NCI-H345 treated with DMSO at 0.1 percent for 48 hours (cell line): ENCODE data around the gene GAB2.

Experiments used
- DNase-seq: peaks from one replicate; lab custom pipeline; 2025; ENCODE audit not compliant: unreplicated experiment; lab: John Stamatoyannopoulos, UW

GAB2 gene

DNA sequence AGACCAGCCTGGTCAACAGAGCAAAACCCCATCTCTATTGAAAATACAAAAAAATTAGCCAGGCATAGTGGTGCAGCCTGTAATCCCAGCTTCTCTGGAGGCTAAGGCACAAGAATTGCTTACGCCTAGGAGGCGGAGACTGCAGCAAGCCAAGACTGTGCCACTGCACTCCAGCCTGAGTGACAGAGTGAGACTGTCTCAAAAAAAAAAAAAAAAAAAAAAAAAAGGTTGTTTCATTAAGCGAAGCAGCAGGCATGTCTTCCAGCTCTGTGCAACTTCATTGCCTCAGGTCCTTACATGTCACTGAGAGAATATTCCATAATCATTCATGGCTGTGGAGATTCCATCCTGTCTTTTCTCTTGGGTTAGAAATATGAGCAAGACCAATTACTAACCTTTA lies 16.9 kb downstream of the GAB2 start:
- DNase-seq: no peak

DNA sequence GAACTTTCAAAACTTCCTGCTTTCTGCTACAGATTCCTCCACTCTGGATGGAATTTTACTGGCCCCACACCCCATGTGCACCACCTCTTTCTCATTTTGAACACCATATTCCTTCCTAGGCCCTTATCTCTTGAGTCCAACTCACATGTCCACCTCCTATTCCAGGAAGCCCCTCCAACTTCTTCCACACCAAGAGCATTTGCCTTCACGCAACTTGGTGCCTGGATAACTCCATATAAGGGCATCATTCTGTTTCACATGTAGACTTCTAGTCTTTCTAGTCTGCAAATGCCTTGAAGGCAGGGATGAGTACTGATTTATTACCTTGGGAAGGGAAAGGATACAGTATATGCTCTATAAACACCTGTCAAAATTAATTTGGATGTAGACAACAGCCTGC lies 17.5 kb downstream of the GAB2 start:
- DNase-seq: no peak

DNA sequence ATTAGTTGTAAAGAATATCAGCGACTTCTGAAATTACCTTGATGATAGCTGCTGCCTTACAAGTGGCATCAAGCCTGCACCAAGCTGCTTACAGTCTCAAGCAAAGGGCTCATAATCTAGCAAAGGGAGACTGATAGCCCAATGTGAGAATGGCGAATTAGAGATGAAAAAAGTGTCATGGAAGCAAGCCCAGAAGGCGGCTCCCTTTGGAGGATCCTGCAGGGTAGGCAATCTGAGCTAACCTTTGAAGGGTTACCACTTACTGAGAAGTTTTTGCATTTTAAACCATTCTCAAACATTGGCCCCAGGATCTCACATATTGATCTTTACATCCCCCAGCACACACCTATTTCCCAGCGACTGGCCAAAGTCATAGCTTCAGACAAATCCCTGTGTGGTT lies 18.5 kb downstream of the GAB2 start:
- DNase-seq: no peak

DNA sequence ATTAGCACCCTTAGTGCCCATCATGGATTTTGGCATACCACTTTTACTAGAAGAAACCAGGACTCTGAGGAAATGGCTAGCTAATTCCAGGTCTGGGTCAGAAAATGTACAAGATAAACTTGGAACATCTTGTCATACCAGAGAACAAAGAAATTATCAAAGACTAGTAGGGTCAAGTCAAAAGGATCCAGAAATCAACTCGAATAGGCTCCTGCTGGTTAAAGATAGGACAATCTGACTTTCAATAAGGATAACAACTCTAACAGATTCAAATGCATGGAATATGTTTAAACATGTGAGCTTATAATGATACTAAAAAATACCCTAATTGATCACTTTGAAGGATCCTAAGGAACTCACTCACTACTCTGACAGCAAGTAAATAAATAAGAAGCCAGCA lies 18.9 kb downstream of the GAB2 start:
- DNase-seq: no peak

DNA sequence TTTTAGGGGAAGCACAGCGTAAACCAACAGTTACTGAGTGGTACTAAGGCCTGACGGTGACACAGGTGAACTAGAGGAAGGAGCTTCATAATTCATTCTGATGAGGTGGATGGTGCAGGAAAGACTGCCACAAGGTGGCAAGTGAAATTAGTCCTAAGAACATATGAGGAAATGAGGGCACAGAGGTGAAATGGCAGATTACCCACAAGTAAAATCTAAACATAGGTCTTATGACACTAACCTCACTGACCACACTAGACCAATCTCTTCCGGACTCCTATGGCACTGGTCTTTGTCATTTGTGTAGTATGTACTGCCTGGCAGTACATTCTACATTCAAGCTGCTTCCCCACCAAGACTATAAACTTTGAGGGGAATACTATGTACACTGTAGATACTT lies 20.2 kb downstream of the GAB2 start:
- DNase-seq: no peak

DNA sequence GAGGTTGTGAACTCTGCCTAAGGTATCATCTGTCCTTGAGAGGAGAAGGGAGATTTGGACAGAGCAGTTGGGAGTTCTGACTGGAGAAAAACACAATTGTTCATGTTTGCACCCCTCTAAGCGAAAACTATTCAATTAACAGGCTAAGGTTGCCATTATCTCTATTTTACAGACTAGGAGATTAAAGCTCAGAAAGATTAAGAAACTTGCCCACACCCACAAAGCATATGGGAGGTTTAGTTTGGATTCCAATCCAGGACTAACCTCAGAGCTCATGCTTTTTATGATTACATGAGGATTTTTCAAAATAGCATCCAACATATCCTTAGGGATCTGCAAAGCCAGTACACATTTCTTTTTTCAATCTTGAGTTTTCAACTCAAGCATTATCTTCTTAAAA lies 22.0 kb downstream of the GAB2 start:
- no peak for DNase-seq

DNA sequence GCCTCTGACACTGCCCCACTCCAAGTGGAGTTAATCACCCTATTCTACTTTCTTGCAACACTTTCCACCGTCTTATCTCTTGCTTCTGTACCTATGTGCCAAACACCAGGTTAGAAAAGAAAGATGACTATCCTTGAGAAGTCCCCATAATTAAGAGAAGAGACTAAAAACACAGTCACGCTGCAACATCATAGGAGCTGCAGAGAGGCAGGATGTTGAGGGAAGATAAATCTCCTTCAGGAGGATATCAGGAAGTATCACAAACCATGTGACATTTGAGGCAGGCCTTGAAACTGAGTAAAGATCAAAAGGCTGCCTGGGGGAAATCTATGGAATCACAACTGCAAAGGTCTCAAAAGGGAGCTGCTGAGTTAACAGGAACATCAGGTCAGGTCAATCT lies 24.8 kb downstream of the GAB2 start:
- DNase-seq: no peak

DNA sequence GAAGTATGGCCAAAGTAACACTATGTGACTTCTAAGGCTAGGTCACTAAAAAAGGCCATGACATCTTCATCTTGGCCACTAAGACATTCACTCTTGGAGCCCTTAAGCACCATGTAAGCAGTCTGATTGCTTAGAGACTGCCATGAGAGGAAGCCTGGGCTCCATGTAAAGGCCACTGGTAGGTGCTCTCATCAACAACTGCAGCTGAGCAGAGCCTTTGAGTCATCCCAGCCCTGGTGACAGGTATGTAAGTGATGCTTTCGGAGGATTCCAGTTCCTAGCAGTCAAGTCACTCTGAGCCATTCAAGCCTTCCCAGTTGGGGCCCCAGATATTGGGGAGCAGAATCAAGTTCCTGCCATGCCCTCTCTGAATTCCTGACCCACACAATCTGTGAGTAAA lies 26.2 kb downstream of the GAB2 start:
- DNase-seq: no peak

DNA sequence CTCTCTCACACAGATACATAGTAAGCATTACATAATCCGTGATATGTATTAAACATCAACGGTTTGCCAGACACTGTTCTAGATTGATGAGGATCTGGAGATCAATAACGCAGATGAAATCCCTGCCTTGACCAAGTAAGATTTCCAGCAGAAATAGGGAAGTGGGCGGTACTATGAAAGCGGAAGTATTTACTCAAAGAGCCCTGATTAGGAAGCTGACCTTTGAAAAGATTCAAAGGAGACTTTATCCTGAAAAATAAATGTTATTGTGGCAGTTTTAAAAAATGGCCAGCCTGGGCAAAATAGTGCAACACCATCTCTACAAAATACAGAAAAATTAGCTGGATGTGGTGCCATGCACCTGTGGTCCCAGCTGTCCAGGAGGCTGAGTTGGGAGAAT lies 26.8 kb downstream of the GAB2 start:
- no peak for DNase-seq

DNA sequence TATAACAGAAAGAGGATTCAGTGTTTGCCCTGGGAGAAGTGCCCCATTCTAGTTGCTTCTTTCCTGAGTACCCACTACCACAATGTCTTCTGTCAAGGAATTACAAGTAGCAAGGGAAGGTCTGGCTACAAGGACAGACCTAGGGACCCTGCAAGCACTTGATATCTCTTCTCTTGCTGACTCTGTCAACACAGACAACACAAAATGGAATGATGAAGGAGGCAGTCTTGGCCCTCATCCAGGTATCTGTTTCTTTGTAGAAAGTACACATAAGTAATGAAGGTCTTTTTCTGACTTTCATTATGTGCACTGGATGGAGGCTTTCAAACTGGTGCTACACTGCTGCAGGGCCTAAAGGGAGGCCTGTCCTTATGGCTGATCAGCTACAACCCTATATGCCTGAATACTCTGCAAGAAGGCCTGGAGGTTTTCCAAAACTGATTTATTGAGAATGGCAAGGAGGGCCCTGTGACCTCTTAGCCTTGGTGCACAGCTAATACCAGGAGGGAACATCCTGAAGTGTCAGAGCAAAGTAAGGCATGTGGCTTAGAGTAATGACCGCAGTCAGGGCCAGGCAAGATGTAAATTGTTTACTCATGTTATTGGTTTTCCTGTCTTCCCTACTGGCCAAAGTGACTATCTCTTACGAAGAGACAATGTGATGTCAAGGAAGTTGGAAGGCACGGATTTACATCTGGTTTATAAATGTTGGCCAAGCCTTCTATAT lies 31.2 kb downstream of the GAB2 start:
- DNase-seq: no peak

DNA sequence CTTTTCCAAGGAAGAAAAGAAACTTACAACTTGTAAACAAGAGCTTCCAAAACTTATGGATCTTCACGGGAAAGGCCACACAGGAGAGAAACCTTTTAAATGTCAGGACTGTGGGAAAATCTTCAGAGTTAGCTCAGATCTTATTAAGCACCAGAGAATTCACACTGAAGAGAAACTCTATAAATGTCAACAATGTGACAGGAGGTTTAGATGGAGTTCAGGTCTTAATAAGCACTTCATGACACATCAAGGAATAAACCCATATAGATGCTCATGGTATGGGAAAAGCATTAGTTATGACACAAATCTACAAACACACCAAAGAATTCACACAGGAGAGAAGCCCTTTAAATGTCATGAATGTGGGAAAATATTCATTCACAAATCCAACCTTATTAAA lies 32.4 kb downstream of the GAB2 start:
- DNase-seq: no peak

DNA sequence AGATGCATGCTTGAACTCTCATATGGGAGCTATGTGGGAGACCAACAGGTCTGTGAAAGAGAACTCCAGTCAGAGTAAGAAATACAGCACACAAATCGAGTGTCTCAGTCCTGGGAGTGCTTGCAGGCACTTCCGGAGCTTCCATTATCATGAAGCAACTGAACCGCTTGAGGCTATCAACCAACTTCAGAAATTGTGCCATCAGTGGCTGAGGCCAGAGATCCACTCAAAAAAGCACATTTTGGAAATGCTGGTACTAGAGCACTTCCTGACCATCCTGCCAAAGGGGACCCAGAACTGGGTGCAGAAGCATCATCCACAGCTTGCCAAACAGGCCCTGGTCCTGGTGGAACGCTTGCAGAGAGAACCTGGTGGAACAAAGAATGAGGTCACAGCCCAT lies 33.4 kb downstream of the GAB2 start:
- no peak for DNase-seq

DNA sequence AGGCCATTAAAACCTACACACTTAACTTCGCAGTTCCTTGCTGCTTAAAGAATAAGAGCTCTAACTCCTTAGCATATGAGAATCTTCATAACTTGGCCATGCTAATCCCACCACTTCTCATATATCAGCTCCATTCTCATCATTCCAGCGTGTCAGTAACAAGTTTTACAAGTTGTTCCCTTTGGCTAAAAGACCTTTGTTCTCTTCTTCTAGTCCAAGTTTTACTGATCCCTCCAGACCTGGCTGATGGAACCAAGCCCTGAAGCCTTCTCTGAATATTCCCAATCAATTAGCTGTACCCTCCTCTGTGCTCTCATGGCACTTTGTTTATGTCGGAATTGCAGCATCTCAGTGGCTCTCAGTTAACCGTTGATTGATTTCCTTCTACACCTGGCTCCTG lies 35.8 kb downstream of the GAB2 start:
- no peak for DNase-seq

DNA sequence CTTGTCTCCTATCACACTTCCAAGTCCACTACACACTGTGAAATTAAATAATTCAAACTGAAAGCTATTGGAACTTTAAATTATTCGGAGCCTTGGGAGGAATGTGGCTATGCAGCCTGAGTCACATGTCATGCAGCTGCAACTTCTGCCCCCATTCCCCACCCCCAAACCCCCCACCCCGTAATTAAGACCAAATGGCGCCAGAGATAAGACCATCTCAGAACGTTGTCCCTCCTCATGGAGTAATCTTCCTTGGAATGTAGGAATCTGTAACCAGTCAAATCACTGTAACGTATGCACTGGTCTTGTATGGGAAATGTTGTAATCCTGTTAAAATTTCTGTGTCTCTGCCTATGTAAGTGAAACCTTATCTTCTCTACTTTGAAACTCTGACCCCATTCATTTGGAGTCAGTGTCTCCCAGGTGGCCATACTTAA lies 37.0 kb downstream of the GAB2 start:
- DNase-seq: no peak

DNA sequence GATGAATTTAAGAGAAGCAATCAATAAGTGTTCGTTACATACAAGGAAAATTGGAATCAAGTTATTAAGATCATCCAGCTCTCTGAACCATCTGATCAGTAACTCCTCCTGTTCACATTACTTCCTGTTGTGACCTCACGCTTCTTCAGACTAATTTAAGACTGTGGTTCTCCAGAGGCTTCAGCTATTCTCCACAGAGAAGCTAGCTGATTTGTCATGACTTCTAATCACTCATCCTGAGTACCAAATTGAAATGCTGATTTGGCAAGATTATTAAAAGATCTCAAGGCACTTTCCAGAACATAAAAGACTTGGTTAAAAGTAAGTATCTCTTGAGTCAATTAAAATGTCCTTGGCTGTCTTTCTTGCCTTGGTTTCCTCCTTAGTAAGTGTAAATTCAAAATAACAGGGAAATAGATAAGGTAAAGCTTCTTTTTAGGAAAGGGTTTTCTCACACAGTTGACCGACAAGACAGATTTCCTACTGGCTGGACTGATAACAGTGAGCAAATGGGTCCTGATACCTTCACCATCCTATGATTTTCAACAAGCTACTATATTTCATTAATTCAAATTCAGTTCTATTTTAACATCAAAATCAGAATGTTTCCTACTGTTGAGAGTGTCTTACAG lies 38.5 kb downstream of the GAB2 start:
- DNase-seq: no peak

DNA sequence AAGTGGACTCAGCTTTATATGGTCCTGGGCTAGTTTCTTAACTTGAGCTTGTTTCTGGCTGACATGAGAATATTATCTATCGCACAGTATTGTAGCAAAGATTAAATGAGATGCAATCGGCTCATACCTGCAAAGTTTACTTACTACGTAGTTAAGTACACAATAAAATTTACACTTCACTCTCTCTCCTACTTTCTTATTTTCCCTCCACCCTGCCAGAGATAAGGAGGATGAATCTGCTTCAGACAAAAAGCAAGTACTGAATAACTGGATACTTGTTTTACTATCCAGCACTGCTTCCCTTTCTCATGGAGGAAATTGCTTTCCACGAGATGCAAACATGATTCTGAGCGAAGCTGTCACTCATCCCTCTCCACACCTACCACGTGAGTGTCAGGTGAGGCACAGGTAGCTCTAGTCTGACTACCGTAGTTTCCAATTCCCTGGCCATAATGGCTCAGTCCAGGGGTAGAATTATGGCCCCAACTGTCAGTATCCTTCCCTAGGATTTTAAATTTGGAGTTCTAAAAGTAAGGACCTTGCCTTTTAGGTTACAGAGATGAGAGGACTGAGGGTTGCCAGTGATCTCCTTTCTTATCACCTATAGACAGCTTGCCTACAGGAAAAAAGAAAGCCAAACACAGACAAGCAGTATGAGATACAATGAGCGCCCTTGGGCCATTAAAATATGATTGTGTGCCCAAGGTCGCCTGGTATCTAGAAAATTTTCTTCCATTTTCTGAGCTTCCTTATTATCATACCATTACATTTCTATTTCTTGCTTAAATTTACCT lies 39.8 kb downstream of the GAB2 start:
- no peak for DNase-seq

DNA sequence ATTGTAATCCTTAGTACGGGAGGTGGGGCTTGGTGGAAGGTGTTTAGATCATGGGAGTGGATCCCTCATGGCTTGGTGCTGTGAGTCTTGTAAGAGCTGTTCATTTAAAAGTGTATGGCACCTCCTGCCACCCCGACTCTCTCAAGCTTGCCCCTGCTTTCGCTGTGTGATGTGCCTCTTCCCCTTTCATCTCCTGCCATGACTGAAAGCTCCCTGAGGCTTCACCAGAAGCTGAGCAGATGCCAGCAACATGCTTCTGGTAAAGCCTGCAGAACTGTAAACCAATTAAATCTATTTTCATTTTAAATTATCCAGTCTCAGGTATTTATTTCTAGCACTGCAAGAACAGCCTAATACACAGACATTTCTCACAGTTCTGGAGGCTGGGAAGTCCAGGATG lies 40.8 kb downstream of the GAB2 start:
- DNase-seq: no peak

DNA sequence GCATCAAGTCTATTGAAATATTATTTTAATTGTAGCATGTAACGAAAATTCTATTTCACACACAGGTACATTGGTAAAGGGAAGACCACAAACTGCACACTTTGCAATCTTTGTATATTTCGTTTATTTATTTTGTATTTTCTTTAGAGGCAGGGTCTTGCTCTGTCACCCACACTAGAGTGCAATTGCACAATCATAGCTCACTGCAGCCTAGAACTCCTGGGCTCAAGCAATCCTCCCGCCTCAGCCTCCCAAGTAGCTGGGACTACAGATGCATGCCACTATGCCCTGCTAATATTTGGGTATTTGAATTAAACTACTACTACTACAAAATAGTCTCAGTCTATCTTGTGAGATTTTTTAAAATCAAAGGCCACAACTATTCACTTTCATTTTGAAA lies 42.7 kb downstream of the GAB2 start:
- DNase-seq: no peak

DNA sequence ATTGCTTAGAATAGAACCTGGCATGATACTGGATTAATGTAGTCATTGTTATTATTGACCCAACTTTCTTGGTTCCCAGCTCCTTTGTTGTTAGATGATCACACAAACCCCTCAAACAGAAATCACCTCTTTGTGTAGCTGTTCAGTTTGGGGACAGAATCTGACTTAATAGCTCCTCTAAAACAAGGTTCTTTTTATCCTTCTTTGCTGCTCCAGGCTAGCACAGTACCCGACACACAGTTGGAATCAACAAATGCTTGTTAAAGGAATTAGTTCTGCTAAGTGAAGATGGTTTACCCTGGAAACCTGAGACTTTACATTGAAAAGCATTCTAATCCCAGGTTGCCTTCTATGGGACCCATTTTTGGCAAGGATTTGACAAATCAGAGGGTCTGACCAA lies 43.9 kb downstream of the GAB2 start:
- DNase-seq: no peak

DNA sequence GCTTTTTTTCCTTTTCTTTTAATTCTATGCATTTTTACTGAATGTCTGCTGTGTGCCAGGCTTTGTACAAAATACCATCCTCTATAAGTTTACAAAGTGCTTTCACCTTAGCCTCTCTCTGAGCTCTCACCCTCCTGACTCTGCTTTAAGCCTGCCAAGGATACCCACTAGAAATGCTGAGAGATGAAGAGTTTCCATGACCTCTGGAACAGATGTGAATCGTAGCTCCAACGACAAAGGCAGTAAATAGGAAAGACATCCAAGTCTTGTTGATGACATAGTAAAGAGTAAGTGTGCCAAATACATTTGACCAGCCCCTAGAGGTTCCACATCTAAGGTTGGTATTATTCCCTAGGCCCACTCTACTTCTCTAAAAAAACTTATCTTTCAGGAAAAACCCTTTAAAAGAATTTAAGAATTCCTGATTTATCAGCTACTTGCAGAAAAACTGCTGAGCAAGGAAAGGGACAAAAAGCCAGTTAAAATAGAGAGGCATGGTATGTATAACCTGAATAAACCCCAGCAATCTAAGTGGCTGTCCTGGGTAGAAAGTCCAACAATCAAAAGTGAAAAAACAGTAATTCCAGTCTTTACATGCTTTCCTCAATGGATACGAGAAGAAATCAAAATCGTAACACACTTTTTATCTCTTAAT lies 45.4 kb downstream of the GAB2 start:
- no peak for DNase-seq

DNA sequence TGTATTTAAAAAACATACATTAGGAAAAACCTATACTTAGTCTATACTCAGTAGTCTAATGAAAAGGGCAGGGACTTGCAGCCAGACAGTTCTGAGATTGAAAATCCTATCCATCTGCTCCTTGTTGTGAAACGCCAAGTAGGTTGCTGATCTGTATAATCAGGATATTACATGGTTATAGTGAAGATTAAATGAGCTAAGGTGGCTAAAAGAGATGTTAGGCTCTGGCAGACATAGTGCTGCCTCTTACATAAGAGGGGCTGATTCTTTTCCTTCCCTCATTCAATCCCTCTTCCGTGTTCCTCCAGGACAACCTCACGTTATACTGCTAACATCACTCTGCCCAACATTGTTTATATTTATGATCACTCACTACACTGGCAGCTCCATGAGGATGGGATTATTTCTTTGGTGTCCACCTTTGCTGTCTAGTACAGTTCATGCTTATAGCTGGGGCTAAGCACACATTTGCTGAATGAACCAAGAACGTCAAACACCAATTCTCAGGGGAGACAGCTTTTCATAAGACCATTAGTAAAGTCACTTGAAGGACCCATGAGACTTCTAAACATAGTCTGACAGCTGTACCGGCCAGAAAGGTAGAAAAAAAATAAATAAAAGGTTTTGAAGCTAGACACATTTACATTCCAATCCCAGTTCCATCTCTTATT lies 46.3 kb downstream of the GAB2 start:
- peak; percentile 13 for DNase-seq
